H9 (cell line): ENCODE measurements around the gene NINL. TPM values are rescaled to one million over a fixed set of nuclear protein-coding genes. Genes with fewer than 3 reads are reported as not detected.

ENCODE experiments used
- DNase-seq: peaks from one replicate; pipeline ENCODE4 v3.0.0-alpha.2; 2017
- H2AFZ ChIP-seq: one replicate; pipeline ENCODE4 v1.6.1; 2013; ENCODE audit warnings: mild to moderate bottlenecking, low read length, control low read depth, moderate library complexity
- H2AK5ac ChIP-seq: 2 replicates; pipeline ENCODE4 v1.6.1; 2013; ENCODE audit warnings: low read length, control low read depth, mixed read lengths; ENCODE audit not compliant: insufficient read length
- H2BK120ac ChIP-seq: one replicate; pipeline ENCODE4 v1.6.1; 2013; ENCODE audit warnings: low read depth, mild to moderate bottlenecking, low read length, control low read depth, inconsistent platforms; ENCODE audit not compliant: poor library complexity, severe bottlenecking
- H2BK12ac ChIP-seq: 2 replicates; pipeline ENCODE4 v1.6.1; 2013; ENCODE audit warnings: low read length, control low read depth, mixed read lengths, low read depth; ENCODE audit not compliant: insufficient read length
- H2BK15ac ChIP-seq: 2 replicates; pipeline ENCODE4 v1.6.1; 2013; ENCODE audit warnings: low read depth, low read length, control low read depth
- H2BK20ac ChIP-seq: one replicate; pipeline ENCODE4 v1.6.1; 2013; ENCODE audit warnings: low read depth, mild to moderate bottlenecking, low read length, control low read depth, inconsistent platforms; ENCODE audit not compliant: poor library complexity, severe bottlenecking
- H2BK5ac ChIP-seq: 2 replicates; pipeline ENCODE4 v1.6.1; 2013; ENCODE audit warnings: low read length, control low read depth, mixed read lengths; ENCODE audit not compliant: insufficient read length
- H3K14ac ChIP-seq: 2 replicates; pipeline ENCODE4 v1.6.1; 2013; ENCODE audit warnings: low read length, control low read depth; ENCODE audit not compliant: insufficient read depth
- H3K18ac ChIP-seq: 2 replicates; pipeline ENCODE4 v1.6.1; 2013; ENCODE audit warnings: low read depth, mild to moderate bottlenecking, mixed read lengths, low read length, control low read depth; ENCODE audit not compliant: insufficient read length
- H3K23ac ChIP-seq: 2 replicates; pipeline ENCODE4 v1.6.1; 2013; ENCODE audit warnings: low read length, control low read depth, mixed read lengths, low read depth; ENCODE audit not compliant: insufficient read length
- H3K23me2 ChIP-seq: 2 replicates; pipeline ENCODE4 v1.6.1; 2013; ENCODE audit warnings: low read depth, mild to moderate bottlenecking, mixed read lengths, low read length, control low read depth; ENCODE audit not compliant: insufficient read length, poor library complexity, severe bottlenecking
- H3K27ac ChIP-seq: 2 replicates; pipeline ENCODE4 v1.5.1; 2013; ENCODE audit warnings: low read length, control low read depth, mixed read lengths, low read depth; ENCODE audit not compliant: insufficient read length
- H3K27me3 ChIP-seq: 2 replicates; pipeline ENCODE4 v1.6.1; 2013; ENCODE audit warnings: low read length, control low read depth, inconsistent platforms; ENCODE audit not compliant: insufficient read depth
- H3K4ac ChIP-seq: 2 replicates; pipeline ENCODE4 v1.6.1; 2013; ENCODE audit warnings: low read depth, mild to moderate bottlenecking, control low read depth, inconsistent platforms, low read length, moderate library complexity
- H3K4me1 ChIP-seq: 2 replicates; pipeline ENCODE4 v1.6.1; 2013; ENCODE audit warnings: low read length, control low read depth, inconsistent platforms; ENCODE audit not compliant: insufficient read depth
- H3K4me2 ChIP-seq: 2 replicates; pipeline ENCODE4 v1.6.1; 2013; ENCODE audit warnings: low read length, control low read depth, mixed read lengths; ENCODE audit not compliant: insufficient read length, insufficient read depth
- H3K56ac ChIP-seq: 2 replicates; pipeline ENCODE4 v1.6.1; 2013; ENCODE audit warnings: low read depth, mild to moderate bottlenecking, mixed read lengths, low read length, control low read depth; ENCODE audit not compliant: insufficient read length
- H3K79me1 ChIP-seq: 2 replicates; pipeline ENCODE4 v1.6.1; 2013; ENCODE audit warnings: low read depth, mild to moderate bottlenecking, moderate library complexity, low read length, control low read depth, inconsistent platforms; ENCODE audit not compliant: insufficient read depth, poor library complexity, severe bottlenecking
- H3K79me2 ChIP-seq: 2 replicates; pipeline ENCODE4 v1.6.1; 2013; ENCODE audit warnings: low read length, control low read depth, inconsistent platforms; ENCODE audit not compliant: insufficient read depth
- H3K9ac ChIP-seq: 2 replicates; pipeline ENCODE4 v1.6.1; 2013; ENCODE audit warnings: low read length, control low read depth, mixed read lengths; ENCODE audit not compliant: insufficient read length; ENCODE audit errors: extremely low read depth
- H3K9me3 ChIP-seq: one replicate; pipeline ENCODE4 v1.6.1; 2013; ENCODE audit warnings: low read depth, low read length, inconsistent platforms; ENCODE audit not compliant: control insufficient read depth
- H3T11ph ChIP-seq: one replicate; pipeline ENCODE4 v1.6.1; 2013; ENCODE audit warnings: mild to moderate bottlenecking, low read length, control low read depth, inconsistent platforms
- H4K20me1 ChIP-seq: one replicate; pipeline ENCODE4 v1.6.1; 2013; ENCODE audit not compliant: control insufficient read depth, insufficient read length, insufficient read depth
- H4K5ac ChIP-seq: 2 replicates; pipeline ENCODE4 v1.6.1; 2013; ENCODE audit warnings: low read depth, mild to moderate bottlenecking, mixed read lengths, low read length, control low read depth; ENCODE audit not compliant: insufficient read length
- H4K8ac ChIP-seq: replicated peaks from 2 replicates; pipeline ENCODE4 v1.6.1; 2013; ENCODE audit warnings: low read length, control low read depth, mixed read lengths, low read depth; ENCODE audit not compliant: insufficient read length
- H4K91ac ChIP-seq: 2 replicates; pipeline ENCODE4 v1.6.1; 2013; ENCODE audit warnings: low read depth, mild to moderate bottlenecking, moderate library complexity, mixed read lengths, low read length, control low read depth; ENCODE audit not compliant: insufficient read length
- H3K27ac Mint-ChIP-seq, 3 experiments: 2 replicates in 2 of 3; 3 replicates in 1 of 3; pipeline ENCODE4 v1.8.0; 2020 to 2021; ENCODE audit warnings: mixed read lengths in 3 of 3, mild to moderate bottlenecking in 1 of 3, moderate library complexity in 1 of 3
- H3K27me3 Mint-ChIP-seq: 2 replicates; pipeline ENCODE4 v1.8.0; 2021; ENCODE audit warnings: low read depth, mild to moderate bottlenecking, moderate library complexity, mixed read lengths
- H3K36me3 Mint-ChIP-seq, 3 experiments: 2 replicates in 2 of 3; 3 replicates in 1 of 3; pipeline ENCODE4 v1.8.0; 2020 to 2021; ENCODE audit warnings: low read depth in 3 of 3, mixed read lengths in 3 of 3; ENCODE audit not compliant: insufficient read depth in 1 of 3
- H3K4me1 Mint-ChIP-seq, 2 experiments: 2 replicates each; pipeline ENCODE4 v1.8.0; 2020; ENCODE audit warnings: mixed read lengths in 2 of 2
- H3K4me3 Mint-ChIP-seq, 2 experiments: 2 replicates in 1 of 2; 3 replicates in 1 of 2; pipeline ENCODE4 v1.8.0; 2020 to 2021; ENCODE audit warnings: mild to moderate bottlenecking in 2 of 2, mixed read lengths in 2 of 2, moderate library complexity in 1 of 2
- H3K9me3 Mint-ChIP-seq, 2 experiments: 2 replicates in 1 of 2; 3 replicates in 1 of 2; pipeline ENCODE4 v1.8.0; 2020; ENCODE audit warnings: mild to moderate bottlenecking in 2 of 2, mixed read lengths in 2 of 2, moderate library complexity in 1 of 2
- WGBS: extraction: QIAGEN DNeasy Blood & Tissue Kit; methylation state at CpG from one replicate; pipeline ENCODE4 v1.1.7; 2013; ENCODE audit warnings: missing lambda C conversion rate, low lambda C conversion rate, mixed read lengths; ENCODE audit not compliant: insufficient read length; ENCODE audit errors: extremely low coverage; 5-methylcytosine and 5-hydroxymethylcytosine counted together
- total RNA-seq: library from RNA; stranded (reverse); gene quantifications from 2 replicates; pipeline ENCODE4 v1.2.1, GENCODE V29; 2021
- TF ChIP-seq, protein P1 (sequence below): fragments of 200-600 bp; sonication (generic); conservative IDR thresholded peaks from 3 replicates; pipeline ENCODE4 v1.8.0; 2021; ENCODE audit warnings: antibody characterized with exemption, mild to moderate bottlenecking

The NINL gene
- total RNA-seq, 1 experiment from 2014 or later, result 34.3 TPM

DNA sequence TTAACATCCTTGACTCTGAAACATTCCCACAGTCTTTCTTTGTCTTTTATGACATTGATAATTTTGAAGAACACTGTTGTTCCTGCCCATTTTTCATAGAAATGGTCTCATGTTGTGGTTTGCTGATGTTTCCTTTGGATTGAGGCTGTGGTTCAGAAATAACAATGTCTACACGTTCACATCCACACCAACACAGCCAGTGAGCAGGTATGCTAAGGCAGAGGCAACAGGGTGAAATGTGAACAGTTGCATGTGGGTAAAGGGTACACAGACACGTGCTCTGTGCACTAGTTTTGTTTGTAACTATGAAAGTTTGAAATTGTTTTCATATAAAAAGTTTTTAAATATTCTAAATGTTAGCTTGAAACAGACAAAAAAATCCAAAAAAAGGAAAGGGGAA lies 99.5 kb downstream of the NINL start:
- DNase-seq, result no peak
- Histone ChIP-seq H3K79me2 (no peaks in the 10 kb centered on the region), H3K4me2 (no peak overlapping the region), H4K5ac (no peak overlapping the region), H3K56ac (no peak overlapping the region), H3K79me1 (no peaks in the 10 kb centered on the region), H2AK5ac (no peak overlapping the region), H3K23me2 (no peaks in the 10 kb centered on the region), H3K23ac (no peak overlapping the region), H2BK20ac (no peak overlapping the region), H3K27me3 (no peaks in the 10 kb centered on the region), H2BK120ac (no peak overlapping the region), H3K9me3 (no peaks in the 10 kb centered on the region), H2BK15ac (no peak overlapping the region), H3K27ac (no peak overlapping the region), H3T11ph (no peak overlapping the region), H2BK12ac (no peak overlapping the region), H3K4me1 (no peaks in the 10 kb centered on the region; the same call in 1 of the 2 replicates), H3K4ac (no peak overlapping the region), H3K18ac (no peak overlapping the region), H2AFZ (no peak overlapping the region), H4K20me1 (no peaks in the 10 kb centered on the region), H3K9ac (no peak overlapping the region), H3K14ac (no peak overlapping the region), H2BK5ac (no peak overlapping the region), H4K91ac (no peak overlapping the region), H4K8ac (no peak overlapping the region)
- Mint-ChIP-seq H3K27ac (no peak overlapping the region), H3K9me3 (no peaks in the 10 kb centered on the region; a peak in 1 of 5 replicates), H3K36me3 (peaks cover 27 to 67% (median 61%) of the 10 kb centered on the region in 3 experiments), H3K4me3 (no peak overlapping the region), H3K27me3 (no peaks in the 10 kb centered on the region), H3K4me1 (peaks cover 18 to 32% of the 10 kb centered on the region in 2 experiments)
- TF ChIP-seq, protein P1, sequence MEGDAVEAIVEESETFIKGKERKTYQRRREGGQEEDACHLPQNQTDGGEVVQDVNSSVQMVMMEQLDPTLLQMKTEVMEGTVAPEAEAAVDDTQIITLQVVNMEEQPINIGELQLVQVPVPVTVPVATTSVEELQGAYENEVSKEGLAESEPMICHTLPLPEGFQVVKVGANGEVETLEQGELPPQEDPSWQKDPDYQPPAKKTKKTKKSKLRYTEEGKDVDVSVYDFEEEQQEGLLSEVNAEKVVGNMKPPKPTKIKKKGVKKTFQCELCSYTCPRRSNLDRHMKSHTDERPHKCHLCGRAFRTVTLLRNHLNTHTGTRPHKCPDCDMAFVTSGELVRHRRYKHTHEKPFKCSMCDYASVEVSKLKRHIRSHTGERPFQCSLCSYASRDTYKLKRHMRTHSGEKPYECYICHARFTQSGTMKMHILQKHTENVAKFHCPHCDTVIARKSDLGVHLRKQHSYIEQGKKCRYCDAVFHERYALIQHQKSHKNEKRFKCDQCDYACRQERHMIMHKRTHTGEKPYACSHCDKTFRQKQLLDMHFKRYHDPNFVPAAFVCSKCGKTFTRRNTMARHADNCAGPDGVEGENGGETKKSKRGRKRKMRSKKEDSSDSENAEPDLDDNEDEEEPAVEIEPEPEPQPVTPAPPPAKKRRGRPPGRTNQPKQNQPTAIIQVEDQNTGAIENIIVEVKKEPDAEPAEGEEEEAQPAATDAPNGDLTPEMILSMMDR, result no peak
- no CpG with 5 or more reads among the region's 2 CpGs for WGBS
